GM21381 (cell line): ENCODE data around the gene C22orf23.
A peak's percentile ranks its signal among the peaks of the same experiment; 100 is the strongest.

ENCODE experiments used
- ATAC-seq: cut with Tn5 transposase; IDR thresholded peaks from one replicate; pipeline ENCODE4 v1.9.1; 2021; ENCODE audit warnings: mild to moderate bottlenecking, moderate library complexity; ENCODE audit not compliant: unreplicated experiment

The C22orf23 gene

DNA sequence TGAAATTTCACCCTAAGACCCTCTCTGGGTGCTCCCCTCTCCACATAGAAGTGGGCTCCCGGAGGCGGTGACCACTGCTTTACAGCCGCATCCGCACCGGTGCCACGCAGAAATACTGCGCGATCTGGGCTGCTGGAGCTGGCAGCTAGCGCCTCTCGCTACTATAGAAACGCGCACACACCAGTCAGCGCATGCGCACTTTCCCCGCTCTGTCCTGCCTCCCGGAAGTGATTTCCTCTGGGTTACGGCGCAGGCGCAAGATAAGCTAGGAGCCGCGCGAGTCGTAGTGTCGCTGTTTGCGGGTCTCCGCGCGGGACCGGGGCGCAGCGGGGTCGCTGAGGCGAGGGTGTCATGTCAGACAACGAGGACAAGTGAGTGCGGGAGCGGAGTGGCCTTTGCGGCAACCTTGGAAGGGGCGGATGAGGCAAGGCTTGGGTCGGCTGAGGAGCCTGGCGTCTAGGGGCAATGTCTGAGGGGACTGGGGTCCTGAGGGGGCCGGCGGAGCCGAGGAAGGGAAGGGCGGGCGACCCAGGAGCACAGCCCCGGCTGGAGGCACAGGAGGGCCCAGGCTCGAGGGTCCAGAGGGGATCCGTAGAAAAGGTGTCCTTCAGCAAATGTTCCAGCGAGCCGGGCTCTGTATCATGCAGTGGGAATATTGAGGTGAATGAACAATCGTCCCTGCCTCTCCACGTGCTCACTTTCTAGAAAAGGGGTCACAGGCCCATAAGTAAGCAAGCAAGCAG, at the start of gene C22orf23, which contains the start of gene POLR2F:
Gene C22orf23 (minus strand): TSS at position 165 of the 743 bp plus-strand sequence. CDS start 452 bp downstream, outside the sequence.
Gene POLR2F (plus strand): TSS at position 263 of the 743 bp plus-strand sequence. CDS start 89 bp downstream, at position 352.
- peak; percentile 83 for ATAC-seq

- no peak for ATAC-seq
Measured at GRCh38 chr22:37999640-38000272, 46.4 kb upstream of the C22orf23 start.

- no peak for ATAC-seq
Measured at GRCh38 chr22:37999236-37999635, 45.8 kb upstream of the C22orf23 start.

GRCh38 chr22:37998543-37998942, 45.1 kb upstream of the C22orf23 start:
- no peak for ATAC-seq

- no peak for ATAC-seq
Measured at GRCh38 chr22:37996515-37997246, 43.3 kb upstream of the C22orf23 start.

GRCh38 chr22:37996079-37996478, 42.7 kb upstream of the C22orf23 start:
- ATAC-seq: no peak

GRCh38 chr22:37995460-37995859, 42.1 kb upstream of the C22orf23 start:
- ATAC-seq: no peak

- no peak for ATAC-seq
Measured at GRCh38 chr22:37994982-37995381, 41.6 kb upstream of the C22orf23 start.

GRCh38 chr22:37994049-37994448, 40.6 kb upstream of the C22orf23 start:
- ATAC-seq: no peak

GRCh38 chr22:37991731-37992442, 38.5 kb upstream of the C22orf23 start:
- ATAC-seq: no peak

DNA sequence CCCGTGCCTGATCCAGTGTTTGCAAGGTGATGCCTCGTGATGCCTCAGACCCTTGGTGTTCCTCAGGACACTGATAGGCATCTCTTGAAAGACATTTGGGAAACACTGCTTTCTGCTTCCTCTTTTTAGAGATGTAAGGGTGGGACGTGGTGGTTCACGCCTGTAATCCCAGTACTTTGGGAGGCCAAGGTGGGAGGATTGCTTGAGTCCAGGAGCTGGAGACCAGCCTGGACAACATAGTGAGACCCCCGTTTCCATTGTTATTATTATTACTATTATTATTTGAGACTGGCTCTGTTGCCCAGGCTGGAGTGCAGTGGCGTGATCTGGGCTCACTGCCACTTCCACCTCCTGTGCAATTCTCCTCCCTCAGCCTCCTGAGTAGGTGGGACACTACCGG, 37.5 kb upstream of the C22orf23 start:
- ATAC-seq: no peak

GRCh38 chr22:37990301-37990700, 36.9 kb upstream of the C22orf23 start:
- no peak for ATAC-seq

- no peak for ATAC-seq
Measured at GRCh38 chr22:37989146-37990045, 36.0 kb upstream of the C22orf23 start.

DNA sequence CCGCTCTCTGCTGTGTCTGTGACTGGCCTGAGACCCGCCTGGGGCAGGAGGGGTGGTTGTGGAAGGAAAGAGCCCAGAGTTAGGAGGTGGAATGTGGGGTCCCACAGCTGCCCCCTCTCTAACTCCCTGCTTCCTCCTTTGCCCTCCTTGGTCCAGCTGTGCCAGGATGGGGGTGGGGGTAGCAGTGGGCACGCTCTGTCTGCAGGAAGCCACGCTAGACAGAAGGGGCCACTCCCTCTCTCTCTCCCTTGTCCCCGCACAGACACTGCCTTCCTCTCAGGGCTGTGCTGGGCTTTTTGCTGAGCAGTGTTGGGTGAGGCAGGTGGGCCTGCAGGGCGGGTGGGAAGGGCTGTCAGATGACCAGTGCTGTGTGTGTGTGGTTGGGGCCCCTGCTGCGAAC, 33.0 kb upstream of the C22orf23 start:
- no peak for ATAC-seq

DNA sequence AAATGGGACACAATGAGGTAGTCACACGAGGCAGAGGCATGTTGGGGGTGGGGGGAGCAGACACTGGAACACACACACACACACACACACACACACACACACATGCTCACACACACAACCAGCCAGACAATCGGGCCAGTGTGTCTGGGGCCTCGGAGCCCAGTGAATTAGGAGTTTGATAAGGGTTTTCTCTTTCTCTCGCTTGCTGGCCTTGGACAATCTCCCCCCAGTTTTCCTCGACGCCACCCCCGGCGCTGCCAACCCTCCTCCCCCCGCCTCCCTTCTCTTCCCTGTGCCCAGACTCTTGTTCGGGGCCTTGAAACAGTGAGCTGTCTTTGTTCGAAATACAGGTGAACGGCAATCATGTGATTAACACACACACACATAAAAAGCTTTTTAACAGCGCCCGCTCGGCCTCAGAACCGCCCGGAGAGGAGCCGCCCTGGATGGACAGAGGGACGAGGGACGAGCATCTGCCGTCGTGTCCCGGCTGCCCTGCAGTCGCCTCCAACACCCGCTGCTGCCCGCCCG, 32.4 kb upstream of the C22orf23 start:
- no peak for ATAC-seq

GRCh38 chr22:37985050-37985585, 31.7 kb upstream of the C22orf23 start:
- ATAC-seq: no peak

GRCh38 chr22:37983860-37984791, 30.7 kb upstream of the C22orf23 start, which contains the start of gene SOX10:
Gene SOX10, minus strand, starts transcription at chr22:37984555. Its CDS starts 771 bp downstream, at chr22:37983784.
- ATAC-seq: no peak
